Stimulated activated CD4-positive, alpha-beta T cell treated with anti-CD3 and anti-CD28 coated beads, Interleukin-4, amount 100 ng/mL, for 1 hour (primary cell): ENCODE data around the gene IL4R.
A peak's percentile ranks its signal among the peaks of the same experiment; 100 is the strongest.

Experiments used
- DNase-seq: peaks from one replicate; pipeline ENCODE4 v3.0.0-alpha.2; 2020

IL4R gene

DNA sequence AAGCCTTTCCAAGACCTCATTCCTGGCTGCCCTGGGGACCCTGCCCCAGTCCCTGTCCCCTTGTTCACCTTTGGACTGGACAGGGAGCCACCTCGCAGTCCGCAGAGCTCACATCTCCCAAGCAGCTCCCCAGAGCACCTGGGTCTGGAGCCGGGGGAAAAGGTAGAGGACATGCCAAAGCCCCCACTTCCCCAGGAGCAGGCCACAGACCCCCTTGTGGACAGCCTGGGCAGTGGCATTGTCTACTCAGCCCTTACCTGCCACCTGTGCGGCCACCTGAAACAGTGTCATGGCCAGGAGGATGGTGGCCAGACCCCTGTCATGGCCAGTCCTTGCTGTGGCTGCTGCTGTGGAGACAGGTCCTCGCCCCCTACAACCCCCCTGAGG, 49.5 kb downstream of the IL4R start:
- DNase-seq: no peak

DNA sequence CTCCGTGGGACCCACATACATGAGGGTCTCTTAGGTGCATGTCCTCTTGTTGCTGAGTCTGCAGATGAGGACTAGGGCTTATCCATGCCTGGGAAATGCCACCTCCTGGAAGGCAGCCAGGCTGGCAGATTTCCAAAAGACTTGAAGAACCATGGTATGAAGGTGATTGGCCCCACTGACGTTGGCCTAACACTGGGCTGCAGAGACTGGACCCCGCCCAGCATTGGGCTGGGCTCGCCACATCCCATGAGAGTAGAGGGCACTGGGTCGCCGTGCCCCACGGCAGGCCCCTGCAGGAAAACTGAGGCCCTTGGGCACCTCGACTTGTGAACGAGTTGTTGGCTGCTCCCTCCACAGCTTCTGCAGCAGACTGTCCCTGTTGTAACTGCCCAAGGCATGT, 50.0 kb downstream of the IL4R start:
- DNase-seq: no peak

DNA sequence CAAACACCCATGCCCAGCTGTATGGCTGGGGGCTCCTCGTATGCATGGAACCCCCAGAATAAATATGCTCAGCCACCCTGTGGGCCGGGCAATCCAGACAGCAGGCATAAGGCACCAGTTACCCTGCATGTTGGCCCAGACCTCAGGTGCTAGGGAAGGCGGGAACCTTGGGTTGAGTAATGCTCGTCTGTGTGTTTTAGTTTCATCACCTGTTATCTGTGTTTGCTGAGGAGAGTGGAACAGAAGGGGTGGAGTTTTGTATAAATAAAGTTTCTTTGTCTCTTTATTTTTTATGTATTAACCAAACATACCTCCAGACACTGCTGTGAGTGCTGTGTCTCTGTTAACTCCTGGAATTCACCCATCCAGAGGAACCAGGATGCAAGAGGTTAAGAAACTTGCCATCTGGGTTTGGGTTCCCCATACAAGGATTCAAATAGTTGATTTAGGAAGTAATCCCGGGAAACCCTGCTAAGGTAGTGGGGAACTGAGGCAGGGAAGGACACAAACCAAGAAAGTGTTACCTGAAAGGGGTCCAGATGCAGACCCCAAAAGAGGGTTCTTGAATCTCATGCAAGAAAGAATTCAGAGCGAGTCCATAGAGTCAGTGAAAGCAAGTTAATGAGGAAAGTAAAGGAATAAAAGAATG, 50.8 kb downstream of the IL4R start:
- DNase-seq: no peak

DNA sequence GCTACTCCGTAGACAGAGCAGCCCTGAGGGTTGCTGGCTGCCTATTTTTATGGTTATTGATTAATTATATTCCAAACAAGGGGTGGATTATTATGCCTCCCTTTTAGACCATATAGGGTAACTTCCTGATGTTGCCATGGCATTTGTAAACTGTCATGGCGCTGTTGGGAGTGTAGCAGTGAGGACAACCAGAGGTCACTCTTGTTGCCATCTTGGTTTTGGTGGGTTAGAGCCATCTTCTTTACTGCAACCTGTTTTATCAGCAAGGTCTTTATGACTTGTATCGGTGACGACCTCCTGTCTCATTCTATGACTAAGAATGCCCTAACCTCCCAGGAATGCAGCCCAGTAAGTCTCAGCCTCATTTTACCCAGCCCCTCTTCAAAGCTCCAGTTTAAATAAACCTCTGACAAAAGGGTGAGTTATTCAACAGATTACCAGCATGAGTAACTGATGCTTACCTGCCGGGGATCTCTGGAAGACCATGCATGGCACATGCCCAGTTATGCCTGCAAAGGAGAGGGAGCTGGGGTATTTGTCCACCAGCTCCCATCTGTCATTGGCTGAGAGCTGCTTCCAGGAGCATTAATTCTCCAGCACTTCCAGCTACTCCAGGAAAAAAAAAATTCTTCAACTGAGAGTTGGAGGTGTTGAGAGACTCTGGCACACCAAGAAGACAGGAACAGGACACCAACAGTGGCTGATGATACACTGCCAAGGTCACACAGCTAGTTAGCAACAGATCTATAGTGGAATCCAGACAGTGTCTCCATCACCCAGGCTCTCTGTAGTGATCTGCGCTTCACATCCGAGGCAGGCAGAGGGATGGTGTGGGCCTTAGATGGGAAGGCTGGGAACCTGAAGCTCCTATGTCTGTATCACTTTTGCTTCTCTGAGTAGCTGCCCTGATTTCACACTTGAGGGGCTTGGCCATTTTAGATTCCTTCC, 51.6 kb downstream of the IL4R start:
- DNase-seq: no peak

DNA sequence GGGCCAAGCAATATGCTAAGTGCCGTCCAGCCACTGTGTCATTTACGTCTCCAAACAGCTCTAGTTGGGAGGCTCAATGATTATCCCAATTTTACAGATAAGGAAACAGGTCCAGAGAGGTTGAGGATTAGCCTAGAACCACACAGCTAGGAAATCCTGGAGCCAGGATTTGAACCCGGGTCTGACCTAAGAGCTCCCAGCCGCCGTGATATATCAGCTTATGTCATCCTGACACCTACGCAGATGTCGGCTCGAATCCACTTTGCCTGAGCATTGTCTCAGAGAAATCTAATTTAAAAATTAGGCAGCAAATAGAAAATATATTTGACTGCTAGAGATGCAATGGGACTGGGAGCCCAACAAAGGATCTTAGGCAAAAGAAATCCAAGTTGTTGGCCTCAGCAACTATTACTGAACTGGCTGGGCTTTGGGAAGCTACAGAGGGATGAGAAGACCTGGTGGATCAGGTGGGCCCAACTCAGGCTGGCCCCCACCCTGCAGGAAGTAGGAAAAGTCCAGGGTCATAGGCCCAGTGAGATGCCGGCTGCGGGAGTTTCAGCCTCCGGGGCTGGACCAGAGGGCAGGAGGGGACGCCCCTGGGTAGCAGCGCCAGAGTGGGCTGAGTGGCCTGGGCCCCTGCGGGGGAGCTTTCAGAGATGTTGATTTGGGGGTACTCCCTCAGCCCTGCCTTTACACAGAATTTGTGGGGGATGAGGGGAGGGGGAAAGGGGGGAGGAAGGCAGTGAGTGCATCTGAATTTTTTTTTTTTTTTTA, 53.1 kb downstream of the IL4R start:
- DNase-seq: peak; percentile 56

DNA sequence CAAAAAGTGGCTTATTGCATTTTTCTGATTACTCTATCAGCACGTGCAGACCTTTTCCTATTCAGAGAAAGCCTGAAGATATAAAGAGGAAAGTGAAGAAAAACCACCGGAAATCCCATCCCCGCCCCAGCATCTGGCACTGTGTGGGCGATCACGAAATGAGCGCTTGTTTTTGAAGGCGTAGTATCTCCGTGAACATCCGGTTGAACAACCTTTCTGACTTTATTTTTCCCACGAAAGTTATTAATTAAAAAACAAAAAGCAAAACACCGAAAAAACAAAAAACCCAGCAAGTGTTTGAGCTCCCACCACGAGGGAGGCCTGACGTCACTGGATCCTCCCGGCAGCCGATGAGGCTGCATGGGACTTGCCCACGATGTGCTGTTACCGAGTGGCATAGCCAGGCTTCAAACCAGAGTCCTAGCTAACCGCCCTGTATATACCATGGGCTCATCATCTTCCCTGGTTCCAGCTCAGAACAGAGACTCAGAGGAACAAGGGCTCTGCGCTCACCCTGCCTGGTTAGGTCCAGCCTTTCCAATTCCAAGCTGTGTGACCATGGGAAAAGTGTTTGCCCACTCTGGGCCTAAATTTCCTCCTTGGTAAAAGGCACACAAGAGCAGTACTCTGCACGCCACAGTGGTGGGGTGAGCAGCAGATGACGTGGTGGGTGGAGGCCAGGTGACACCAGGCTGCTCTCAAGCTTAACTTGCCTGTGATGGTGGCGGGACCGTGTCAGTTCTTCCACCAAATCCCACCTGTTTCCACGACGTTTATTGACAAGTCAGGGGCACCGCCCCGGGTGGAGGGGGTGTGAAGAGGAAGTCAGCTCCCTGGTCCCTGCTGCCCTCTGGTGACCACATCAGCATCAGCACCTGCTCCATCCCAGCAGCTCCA, 53.9 kb downstream of the IL4R start:
- peak; percentile 89 for DNase-seq

DNA sequence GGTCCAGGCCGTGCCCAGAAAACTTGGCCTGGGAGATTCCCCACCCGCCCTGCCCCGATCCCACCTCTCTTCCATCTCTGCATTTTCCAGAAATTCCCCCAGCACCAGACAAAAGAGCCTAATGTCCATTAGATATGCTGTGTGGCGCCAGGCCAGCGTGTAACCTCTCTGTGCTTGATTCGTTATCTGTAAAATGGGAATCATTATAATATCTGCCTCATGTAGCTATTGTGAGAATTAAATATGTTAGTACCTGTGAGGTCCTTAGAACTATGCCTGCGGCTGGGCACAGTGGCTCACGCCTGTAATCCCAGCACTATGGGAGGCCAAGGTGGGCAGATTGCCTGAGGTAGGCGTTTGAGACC, 54.6 kb downstream of the IL4R start:
- DNase-seq: no peak

DNA sequence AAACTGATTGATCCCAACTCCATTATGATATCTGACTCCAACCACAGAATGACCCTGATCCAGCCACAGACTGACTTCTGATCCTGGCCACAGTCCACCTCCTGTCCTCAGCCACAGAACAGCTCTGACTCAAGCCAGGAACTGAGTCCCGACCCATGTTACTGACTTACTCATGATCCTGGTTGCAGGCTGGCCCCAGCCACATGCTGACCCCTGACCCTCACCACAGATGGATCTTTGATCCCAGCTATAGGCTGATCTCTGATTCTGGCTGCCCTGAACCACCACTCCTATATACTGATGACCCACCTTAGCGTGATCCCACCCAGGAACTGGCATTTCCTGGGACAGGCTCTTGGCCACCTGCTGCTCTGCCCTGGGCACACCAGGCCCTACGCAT, 56.0 kb downstream of the IL4R start:
- no peak for DNase-seq

DNA sequence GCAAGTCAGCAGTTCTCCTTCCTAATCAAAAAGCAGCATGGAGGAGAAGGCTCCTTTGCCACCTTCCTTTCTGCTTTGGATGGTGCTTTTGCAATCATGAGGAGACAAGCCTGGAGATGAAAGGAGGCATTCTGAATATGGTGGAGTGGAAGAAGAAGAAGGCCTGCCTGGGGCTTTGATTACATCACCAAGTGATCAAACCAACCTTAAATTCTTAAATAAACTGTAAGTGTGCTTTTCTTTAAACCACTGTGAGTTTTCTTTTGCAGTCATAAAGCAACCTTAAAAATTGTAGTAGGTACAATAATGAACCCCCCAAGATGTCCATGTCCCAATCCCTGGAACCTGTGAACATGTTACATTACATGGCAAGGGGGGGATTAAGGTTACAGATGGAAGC, 56.5 kb downstream of the IL4R start:
- no peak for DNase-seq

DNA sequence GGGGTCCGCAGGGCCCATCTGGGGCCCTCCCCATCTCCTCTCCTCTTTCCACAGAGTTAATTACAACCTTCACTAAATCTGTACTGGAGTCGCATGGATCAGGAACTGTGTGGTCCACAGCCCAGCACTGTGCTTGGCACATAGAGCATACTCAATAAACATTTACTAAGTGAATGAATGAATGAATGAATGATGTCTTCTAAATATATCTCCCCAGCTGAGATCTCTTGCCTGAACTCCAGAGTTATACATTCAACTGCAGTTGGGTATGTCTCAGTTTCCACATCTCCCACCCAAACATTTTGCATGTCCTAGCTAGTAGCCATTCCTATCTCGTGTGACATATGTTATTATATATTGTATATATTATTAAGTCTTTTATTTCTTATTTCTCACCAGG, 59.5 kb downstream of the IL4R start:
- DNase-seq: no peak

DNA sequence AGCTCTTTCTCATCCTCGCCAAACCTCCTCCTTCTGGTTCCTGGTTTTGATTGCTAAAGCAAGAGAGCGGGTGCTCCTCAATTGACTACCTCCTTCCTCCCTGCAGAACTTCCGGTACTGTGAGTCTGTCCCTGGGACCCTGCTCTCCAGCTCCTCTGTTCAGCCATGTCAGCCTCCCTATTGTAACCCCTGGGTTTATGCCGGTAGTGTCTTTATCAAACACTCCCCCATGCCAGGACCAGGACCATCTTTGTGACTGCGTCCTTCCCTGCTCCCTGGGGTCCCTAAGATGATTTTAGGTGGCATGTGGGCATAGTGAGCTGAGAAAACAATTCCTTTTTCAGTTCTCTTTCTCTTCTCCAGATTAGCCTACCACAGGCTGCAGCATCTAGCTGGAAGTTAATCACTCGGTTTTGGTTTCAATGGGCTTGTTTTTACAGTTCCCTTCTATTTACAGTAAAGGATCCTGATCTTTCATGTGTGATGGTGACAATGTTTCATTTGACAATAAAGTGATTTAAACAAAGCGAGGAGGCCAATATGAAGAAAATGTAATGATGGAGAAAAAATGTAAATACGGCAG, 60.5 kb downstream of the IL4R start:
- DNase-seq: no peak

DNA sequence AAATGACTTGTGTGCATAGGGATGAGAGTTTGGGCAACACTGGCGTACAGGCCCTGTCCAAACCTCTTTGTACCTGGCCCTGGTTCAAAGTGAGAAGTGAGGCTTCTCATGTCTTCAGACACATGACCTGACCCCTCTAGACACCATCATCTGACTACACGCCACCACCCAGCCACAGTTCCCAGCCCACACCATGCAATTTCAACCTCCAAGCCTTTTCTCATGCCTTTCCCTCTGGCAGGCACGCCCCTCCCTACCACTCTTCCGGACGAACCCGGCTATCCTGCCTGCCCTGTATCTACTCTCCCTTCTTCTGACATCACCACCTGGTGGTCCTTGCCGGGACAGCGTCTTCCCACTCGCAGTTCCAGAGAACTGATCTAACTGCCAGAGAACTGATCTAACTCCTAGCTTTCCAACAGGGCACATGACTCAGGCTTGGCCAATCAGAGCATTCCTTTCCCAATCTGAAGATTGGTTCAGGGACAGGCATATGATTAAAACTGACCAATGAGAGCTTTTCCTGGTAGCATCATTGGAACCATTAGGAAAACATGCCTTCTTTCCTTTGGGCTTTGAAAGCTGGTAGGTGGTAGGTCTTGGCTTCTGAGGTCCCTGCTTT, 61.1 kb downstream of the IL4R start:
- peak; percentile 60 for DNase-seq

DNA sequence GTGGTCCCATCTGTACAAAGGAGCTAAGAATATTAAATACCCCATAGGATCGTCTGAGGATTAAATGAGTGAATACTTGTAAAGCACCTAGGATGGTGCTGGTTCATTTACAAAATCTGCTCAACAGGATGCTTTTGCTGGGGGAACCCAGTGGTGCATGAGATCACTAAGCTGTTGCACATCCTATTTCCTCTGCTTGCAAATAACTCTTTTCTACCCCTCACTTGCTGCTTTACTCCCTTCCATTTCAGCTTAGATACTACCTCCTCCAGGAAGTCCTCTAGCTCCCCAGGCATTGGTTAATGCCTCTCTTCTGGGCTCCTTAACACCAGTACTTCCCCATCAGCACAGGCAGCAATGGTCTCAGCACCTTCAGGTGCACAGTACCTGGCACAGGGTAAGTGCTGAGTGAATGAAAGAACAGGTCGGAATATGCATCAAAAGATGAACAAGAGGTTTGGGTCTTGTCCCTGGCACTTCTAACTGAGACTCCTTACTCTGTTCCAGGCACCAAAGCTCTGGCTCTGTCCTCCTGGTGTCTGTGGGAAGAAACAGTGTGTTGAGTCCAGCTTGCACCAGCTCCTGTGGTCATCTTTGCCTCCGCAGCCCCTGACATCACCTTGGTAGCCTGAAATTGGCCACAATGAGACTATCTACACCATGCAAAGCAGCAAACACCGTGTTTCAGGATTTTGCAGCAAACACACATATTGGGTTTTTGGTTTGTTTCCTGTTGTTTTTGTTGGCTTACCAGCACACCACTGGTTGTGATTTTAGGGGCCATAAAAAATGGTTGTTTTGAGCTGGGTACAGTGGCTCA, 64.1 kb downstream of the IL4R start:
- no peak for DNase-seq

DNA sequence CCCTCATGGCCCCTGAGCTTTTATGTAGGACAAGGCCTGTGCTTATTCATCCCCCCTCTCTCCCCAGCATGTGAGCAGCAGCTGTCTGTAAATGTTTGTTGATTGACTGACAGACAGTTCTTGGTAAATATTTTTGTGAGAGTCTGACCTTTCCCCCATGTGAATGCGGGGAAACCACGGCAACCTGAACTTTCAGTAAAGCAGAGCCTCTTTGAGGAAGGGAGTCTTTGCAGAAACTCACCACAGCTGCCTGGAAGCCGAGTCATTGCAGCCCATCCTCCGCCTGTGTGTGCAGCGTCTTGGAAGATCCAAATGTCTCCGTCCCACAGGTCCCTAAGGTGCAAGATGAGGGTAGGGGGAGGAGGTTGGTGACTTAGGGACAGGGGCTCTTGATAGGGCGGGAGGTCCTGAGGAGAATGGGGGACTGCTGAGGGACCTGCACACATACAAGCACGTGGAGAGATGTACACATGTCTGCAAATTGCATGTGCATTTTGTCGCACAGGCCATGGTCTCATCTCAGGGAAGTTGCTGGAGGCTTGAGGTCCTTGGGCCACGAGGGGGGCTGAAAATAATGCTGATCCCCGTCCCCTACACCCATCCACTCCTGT, 65.2 kb downstream of the IL4R start:
- no peak for DNase-seq

DNA sequence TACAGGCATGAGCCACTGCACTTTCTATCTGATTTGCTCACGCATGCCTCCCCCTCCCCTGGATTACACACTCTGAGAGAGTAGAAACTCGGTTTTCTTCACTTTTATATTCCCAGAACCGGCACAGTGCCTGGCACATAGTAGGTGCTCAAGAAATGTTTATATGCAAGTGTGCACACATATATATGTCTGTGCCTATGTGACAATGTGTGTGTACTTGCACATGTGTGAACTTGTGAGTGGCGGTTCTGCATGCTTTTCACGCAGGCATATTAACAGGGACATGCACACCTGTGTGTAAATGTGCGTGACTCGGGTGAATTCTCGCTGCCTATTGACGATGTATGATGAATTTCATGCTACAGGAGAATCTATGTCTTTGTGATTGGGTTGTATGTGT, 66.1 kb downstream of the IL4R start:
- no peak for DNase-seq

DNA sequence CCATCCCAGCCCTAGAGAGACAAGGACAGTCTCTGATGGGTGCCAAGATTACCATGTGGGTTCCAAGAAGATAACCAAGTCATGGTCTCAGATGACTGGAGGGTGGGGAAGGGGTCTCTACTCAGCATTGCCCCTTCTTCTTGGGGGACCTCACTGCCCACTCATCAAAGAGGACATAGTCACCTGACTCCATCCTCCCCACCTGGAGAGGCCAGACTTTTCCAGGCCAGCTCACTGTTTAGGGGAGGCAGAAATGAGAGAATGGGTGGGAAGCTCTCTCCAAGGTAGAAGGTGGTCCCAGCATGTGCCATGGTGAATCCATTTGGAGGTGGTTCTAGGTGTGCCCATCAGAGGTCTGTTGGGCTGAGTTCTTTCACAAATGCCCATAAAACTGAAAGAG, 67.5 kb downstream of the IL4R start:
- DNase-seq: no peak

DNA sequence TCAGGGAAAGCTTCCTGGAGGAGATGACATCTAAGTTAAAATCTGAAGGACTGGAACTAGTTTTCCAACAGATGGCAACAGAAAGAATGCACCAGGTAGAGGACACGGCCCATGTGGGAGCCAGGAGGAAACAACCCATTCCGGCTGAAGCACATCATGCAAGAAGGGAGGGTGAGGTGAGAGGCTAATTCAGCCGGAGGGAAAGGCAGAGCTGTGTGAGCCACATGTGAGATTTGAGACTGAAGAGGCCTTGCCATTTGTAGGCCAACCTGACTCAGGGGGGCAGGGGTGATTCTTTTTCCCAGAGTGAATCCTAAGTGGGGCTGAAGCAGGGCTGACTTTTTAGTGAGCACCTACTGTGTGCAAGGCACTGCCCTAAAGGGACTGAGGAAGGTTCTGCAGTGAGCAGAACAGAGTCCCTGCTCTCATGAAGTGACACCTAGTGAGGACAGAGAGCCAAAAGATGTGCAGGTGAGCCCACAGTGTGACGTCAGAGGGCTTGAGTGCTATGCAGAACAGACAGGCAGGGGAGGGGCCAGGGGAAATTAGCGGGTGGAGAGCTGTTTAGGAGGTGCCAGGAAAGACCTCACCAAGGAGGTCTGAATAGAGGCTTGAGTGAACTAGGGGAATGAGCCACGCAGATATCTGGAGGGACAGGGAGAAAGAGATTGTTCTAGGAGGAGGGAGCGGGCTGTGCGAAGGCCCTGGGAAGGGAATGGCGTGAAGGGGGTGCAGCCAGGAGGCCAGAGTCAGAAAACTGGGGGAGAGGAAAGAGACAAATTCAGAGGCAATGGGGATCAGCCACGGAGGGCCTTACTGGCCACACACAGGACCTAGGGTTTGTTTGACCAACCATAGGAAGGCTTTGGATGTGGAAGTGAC, 68.4 kb downstream of the IL4R start:
- DNase-seq: no peak

DNA sequence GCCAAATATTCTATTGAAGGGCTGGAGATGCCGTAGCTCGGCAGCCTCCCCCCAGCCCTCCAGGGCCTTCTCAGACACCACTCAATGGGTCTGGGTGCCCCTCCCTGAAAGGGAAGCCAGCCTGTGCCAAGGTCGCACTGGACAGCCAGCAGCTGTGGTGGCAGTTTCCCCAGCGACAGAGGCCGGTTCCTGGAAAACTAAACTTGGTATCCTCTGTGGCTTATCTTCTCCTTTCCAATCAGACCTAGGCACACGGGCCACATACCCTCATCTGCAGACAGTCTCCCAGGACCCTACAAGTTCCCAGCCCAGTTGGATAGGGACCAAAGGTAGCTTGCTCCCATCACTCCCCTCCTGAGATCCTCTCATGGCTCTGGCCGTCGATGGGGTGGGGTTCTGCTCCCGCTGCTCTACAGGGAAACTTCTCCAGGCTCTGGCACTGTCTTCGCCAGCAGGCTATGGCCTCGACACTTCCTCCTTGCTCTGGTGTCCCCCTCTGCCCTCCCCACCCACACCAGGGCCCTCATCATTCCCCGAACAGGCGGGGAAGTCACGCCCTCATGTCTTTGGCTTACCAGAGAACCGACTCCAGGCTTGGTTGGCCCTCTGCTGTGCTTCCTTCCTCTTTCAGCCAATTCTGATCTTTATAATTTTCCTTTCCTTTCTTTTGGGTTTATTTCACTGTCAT, 69.9 kb downstream of the IL4R start:
- no peak for DNase-seq

DNA sequence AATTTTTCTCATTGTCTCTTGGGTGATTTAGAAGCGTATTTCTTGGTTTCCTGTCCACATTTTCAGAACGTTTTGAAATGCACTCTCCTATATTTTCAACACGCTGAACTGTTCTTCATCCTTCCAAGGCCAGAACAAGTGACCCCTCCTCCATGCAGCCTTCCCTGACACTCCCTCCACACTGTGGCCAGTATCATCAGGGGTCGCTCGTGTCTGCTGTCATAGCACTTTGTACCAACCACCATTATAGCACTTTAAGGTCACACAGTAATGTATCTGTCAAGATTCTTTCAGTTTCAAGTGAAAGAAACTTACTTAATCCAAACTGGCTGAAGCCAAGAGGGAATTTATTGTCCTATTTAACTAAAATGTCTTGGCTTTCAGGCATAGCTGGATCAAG, 70.7 kb downstream of the IL4R start:
- DNase-seq: no peak
